KOPT-K1 (cell line): ENCODE results near the gene IZUMO4.

ENCODE experiments used
- H3K27ac ChIP-seq: fragments of 200-600 bp; sonication (generic); 2 replicates; pipeline ENCODE4 v1.5.1; 2016; ENCODE audit warnings: antibody characterized with exemption, mild to moderate bottlenecking, low read depth, low read length; ENCODE audit not compliant: poor library complexity, severe bottlenecking
- H3K36me3 ChIP-seq: fragments of 200-600 bp; sonication (generic); 2 replicates; pipeline ENCODE4 v1.5.1; 2017; ENCODE audit warnings: antibody characterized with exemption, mild to moderate bottlenecking, low read length, moderate library complexity; ENCODE audit not compliant: insufficient read depth
- H3K9me3 ChIP-seq: fragments of 200-600 bp; sonication (generic); 2 replicates; pipeline ENCODE4 v1.5.1; 2017; ENCODE audit warnings: antibody characterized with exemption, low read length, mild to moderate bottlenecking; ENCODE audit not compliant: insufficient read depth, poor library complexity, severe bottlenecking

IZUMO4 gene

GRCh38 chr19:2055931-2056836 lies 40.5 kb upstream of the IZUMO4 start:
- Histone ChIP-seq H3K27ac (peak overlapping the region; percentile 64), H3K36me3 (no peaks in the 10 kb centered on the region), H3K9me3 (no peaks in the 10 kb centered on the region)

GRCh38 chr19:2056837-2057192 lies 39.9 kb upstream of the IZUMO4 start:
- H3K27ac ChIP-seq: peak overlapping the region; percentile 62

GRCh38 chr19:2057484-2058469 lies 38.9 kb upstream of the IZUMO4 start:
- Histone ChIP-seq H3K36me3 (no peaks in the 10 kb centered on the region), H3K27ac (peak overlapping the region; percentile 62), H3K9me3 (no peaks in the 10 kb centered on the region)

More at GRCh38 chr19:2056837-2057192, 39.9 kb upstream of the IZUMO4 start:
- H3K9me3 ChIP-seq: no peaks in the 10 kb centered on the region
- H3K36me3 ChIP-seq: no peaks in the 10 kb centered on the region

GRCh38 chr19:2058570-2059421 lies 37.9 kb upstream of the IZUMO4 start:
- Histone ChIP-seq H3K9me3 (no peaks in the 10 kb centered on the region), H3K27ac (peak overlapping the region; percentile 62), H3K36me3 (no peaks in the 10 kb centered on the region)

GRCh38 chr19:2059422-2060201 lies 37.1 kb upstream of the IZUMO4 start:
- H3K36me3 ChIP-seq: no peaks in the 10 kb centered on the region
- peak overlapping the region; percentile 95 for H3K27ac ChIP-seq
- no peaks in the 10 kb centered on the region for H3K9me3 ChIP-seq

- H3K27ac ChIP-seq: peak overlapping the region; percentile 95
- H3K9me3 ChIP-seq: no peaks in the 10 kb centered on the region
- no peaks in the 10 kb centered on the region for H3K36me3 ChIP-seq
Observed at GRCh38 chr19:2060884-2061494, 35.7 kb upstream of the IZUMO4 start.

- Histone ChIP-seq H3K36me3 (no peaks in the 10 kb centered on the region), H3K9me3 (no peaks in the 10 kb centered on the region), H3K27ac (peak overlapping the region; percentile 95)
Observed at GRCh38 chr19:2061495-2062388, 35.0 kb upstream of the IZUMO4 start.

- Histone ChIP-seq H3K27ac (peak overlapping the region; percentile 95), H3K36me3 (no peaks in the 10 kb centered on the region), H3K9me3 (no peaks in the 10 kb centered on the region)
Observed at GRCh38 chr19:2062389-2062729, 34.4 kb upstream of the IZUMO4 start.

- H3K9me3 ChIP-seq: no peaks in the 10 kb centered on the region
- H3K36me3 ChIP-seq: no peaks in the 10 kb centered on the region
- no peak overlapping the region for H3K27ac ChIP-seq
Observed at GRCh38 chr19:2062770-2063169, 33.9 kb upstream of the IZUMO4 start.

- Histone ChIP-seq H3K36me3 (no peaks in the 10 kb centered on the region), H3K27ac (no peak overlapping the region), H3K9me3 (no peaks in the 10 kb centered on the region)
Observed at GRCh38 chr19:2063824-2064223, 32.9 kb upstream of the IZUMO4 start.

GRCh38 chr19:2064395-2064787 lies 32.3 kb upstream of the IZUMO4 start:
- H3K27ac ChIP-seq: no peak overlapping the region
- no peaks in the 10 kb centered on the region for H3K9me3 ChIP-seq
- H3K36me3 ChIP-seq: no peaks in the 10 kb centered on the region

- no peak overlapping the region for H3K27ac ChIP-seq
- no peaks in the 10 kb centered on the region for H3K36me3 ChIP-seq
- no peaks in the 10 kb centered on the region for H3K9me3 ChIP-seq
Observed at GRCh38 chr19:2064788-2065524, 31.8 kb upstream of the IZUMO4 start.
